Endothelial cell of umbilical vein (primary cell): Measurements from ENCODE around the gene LSR. TPM values are rescaled to one million over a fixed set of nuclear protein-coding genes. Genes with fewer than 3 reads are reported as not detected.

Source experiments
- BruUV-seq: library from RNA; stranded (reverse); fragments of 400-500 nt; replicated peaks from 2 replicates; lab custom pipeline; 2021; lab: Mats Ljungman, UMichigan
- CTCF ChIA-PET: fragments of 300-600, 350-600 bp; sonication (Branson Sonifier 250); formaldehyde crosslinking; loops from one replicate; lab custom pipeline; 2021; ENCODE audit warnings: antibody characterized with exemption, inconsistent platforms; lab: Charles Lee
- POLR2A ChIA-PET: fragments of 300-600, 350-600 bp; sonication (Branson Sonifier 250); formaldehyde crosslinking; loops from one replicate; lab custom pipeline; 2021; ENCODE audit warnings: antibody characterized with exemption, inconsistent platforms; lab: Charles Lee
- DNase-seq: peaks from one replicate; pipeline ENCODE4 v3.0.0-alpha.2; 2011; ENCODE audit warnings: low read depth, low spot score
- FAIRE-seq: peaks from 2 replicates; lab custom pipeline; 2011; peaks lifted over from hg19 to GRCh38; lab: Jason Lieb, UNC
- H2AFZ ChIP-seq: 2 replicates; pipeline ENCODE4 v1.6.0; 2012; ENCODE audit warnings: low read depth, low read length, control low read depth, inconsistent platforms
- H3K27ac ChIP-seq: 2 replicates; pipeline ENCODE4 v1.5.1; 2011; ENCODE audit warnings: low read depth, mild to moderate bottlenecking, control low read depth, low read length, moderate library complexity; ENCODE audit not compliant: insufficient read depth
- H3K27me3 ChIP-seq, 2 experiments: 2 replicates each; pipeline versions ENCODE4 v1.6.0 to v1.6.1; 2011; ENCODE audit warnings: low read length in 2 of 2, mixed read lengths in 1 of 2; ENCODE audit not compliant: control insufficient read depth in 2 of 2, insufficient read depth in 2 of 2
- H3K36me3 ChIP-seq, 2 experiments: 2 replicates in 1 of 2; 3 replicates in 1 of 2; pipeline ENCODE4 v1.5.1; 2011; ENCODE audit warnings: low read length in 2 of 2, mild to moderate bottlenecking in 1 of 2, moderate library complexity in 1 of 2; ENCODE audit not compliant: control insufficient read depth in 2 of 2, insufficient read depth in 2 of 2; ENCODE audit errors: extremely low read depth in 1 of 2
- H3K4me1 ChIP-seq: 3 replicates; pipeline ENCODE4 v1.5.1; 2011; ENCODE audit warnings: mild to moderate bottlenecking, low read length; ENCODE audit not compliant: control insufficient read depth, insufficient read depth; ENCODE audit errors: extremely low read depth
- H3K4me2 ChIP-seq: 2 replicates; pipeline ENCODE4 v1.6.1; 2011; ENCODE audit warnings: low read length, control low read depth, mixed read lengths; ENCODE audit not compliant: insufficient read depth
- H3K4me3 ChIP-seq, 3 experiments: fragments of 200-600 bp in 1 of 3; sonication (generic), shearing (Covaris generic) in 1 of 3; replicated peaks in 1 of 3; 2 replicates each; pipeline ENCODE4 v1.5.1; 2011 to 2016; ENCODE audit warnings: control low read depth in 3 of 3, low read length in 3 of 3, mild to moderate bottlenecking in 2 of 3, inconsistent platforms in 1 of 3, low read depth in 1 of 3, moderate library complexity in 1 of 3; ENCODE audit not compliant: insufficient read depth in 1 of 3
- H3K79me2 ChIP-seq: 2 replicates; pipeline ENCODE4 v1.6.0; 2012; ENCODE audit warnings: low read length, inconsistent platforms; ENCODE audit not compliant: control insufficient read depth, insufficient read depth
- H3K9ac ChIP-seq: replicated peaks from 2 replicates; pipeline ENCODE3; 2011; ENCODE audit warnings: low read length, control low read depth; ENCODE audit not compliant: insufficient read depth; ENCODE audit errors: extremely low read depth
- H3K9me1 ChIP-seq: replicated peaks from 3 replicates; pipeline ENCODE4 v1.6.0; 2011; ENCODE audit warnings: mild to moderate bottlenecking, low read length; ENCODE audit not compliant: control insufficient read depth, insufficient read depth; ENCODE audit errors: extremely low read depth
- H3K9me3 ChIP-seq: replicated peaks from 2 replicates; pipeline ENCODE4 v1.5.1; 2012; ENCODE audit warnings: low read length, inconsistent platforms; ENCODE audit not compliant: control insufficient read depth, insufficient read depth
- H4K20me1 ChIP-seq: replicated peaks from 2 replicates; pipeline ENCODE3; 2011; ENCODE audit warnings: mild to moderate bottlenecking, low read length; ENCODE audit not compliant: control insufficient read depth, insufficient read depth; ENCODE audit errors: extremely low read depth
- CTCF ChIP-seq, 2 donors: IDR thresholded peaks; 1 replicate in 1 of 2; 2 replicates in 1 of 2; pipeline ENCODE4 v1.5.1; 2011; ENCODE audit warnings: low read length in 2 of 2, mild to moderate bottlenecking in 2 of 2, moderate library complexity in 2 of 2, control low read depth in 1 of 2, inconsistent platforms in 1 of 2, low read depth in 1 of 2; ENCODE audit not compliant: insufficient read depth in 1 of 2; ENCODE audit errors: extremely low read depth in 1 of 2
- EZH2 ChIP-seq: IDR thresholded peaks from 2 replicates; pipeline ENCODE4 v1.6.1; 2012; ENCODE audit warnings: borderline replicate concordance, low read depth, mild to moderate bottlenecking, moderate library complexity, low read length, inconsistent platforms; ENCODE audit not compliant: severe bottlenecking
- FOS ChIP-seq: IDR thresholded peaks from 2 replicates; pipeline ENCODE4 v1.6.1; 2011; ENCODE audit warnings: mild to moderate bottlenecking, low read length, moderate library complexity, borderline replicate concordance; ENCODE audit not compliant: insufficient read depth
- GATA2 ChIP-seq: IDR thresholded peaks from 2 replicates; pipeline ENCODE4 v1.7.0; 2011; ENCODE audit warnings: low read depth, mild to moderate bottlenecking, moderate library complexity, mixed read lengths, low read length; ENCODE audit not compliant: insufficient read length, insufficient read depth
- JUN ChIP-seq: IDR thresholded peaks from 2 replicates; pipeline ENCODE4 v1.6.1; 2011; ENCODE audit warnings: borderline replicate concordance, low read depth; ENCODE audit not compliant: insufficient read length, insufficient read depth
- MAX ChIP-seq: IDR thresholded peaks from 2 replicates; pipeline ENCODE4 v1.6.1; 2011; ENCODE audit not compliant: insufficient read depth, insufficient read length
- MYC ChIP-seq: IDR thresholded peaks from one replicate; pipeline ENCODE4 v1.6.1; 2011; ENCODE audit warnings: mild to moderate bottlenecking, low read depth, low read length
- POLR2A ChIP-seq: IDR thresholded peaks from 2 replicates; pipeline ENCODE4 v1.6.1; 2012; ENCODE audit warnings: low read depth, mild to moderate bottlenecking, control low read depth, low read length
- POLR2AphosphoS5 ChIP-seq: IDR thresholded peaks from 2 replicates; pipeline ENCODE4 v1.6.1; 2012; ENCODE audit warnings: low read depth, mild to moderate bottlenecking, control low read depth, low read length, moderate library complexity; ENCODE audit not compliant: insufficient read depth
- dilution Hi-C: fragments of 300-500 bp; cut with MboI; formaldehyde crosslinking; loops from one replicate; pipeline ENCODE4 v1.15.0; 2019; ENCODE audit warnings: low sequenced_read_pairs; ENCODE audit not compliant: extremely low pct_ligation_motif_present
- intact Hi-C: fragments of 100-400 bp; cut with micrococcal nuclease; formaldehyde crosslinking; loops from one replicate; pipeline ENCODE4 v1.10.0; 2022
- polyA plus RNA-seq, 4 experiments: library from polyadenylated mRNA; depleted of rRNA in 3 of 4; stranded (reverse) in 3 of 4; unstranded in 1 of 4; fragments of >200 nt; gene quantifications; 2 replicates each; pipeline versions ENCODE4 v1.2.1 to v1.2.3, GENCODE V29; 2011 to 2012; ENCODE audit warnings: missing spikeins in 1 of 4
- total RNA-seq: library from RNA; stranded (reverse); gene quantifications from 2 replicates; pipeline ENCODE4 v1.2.3, GENCODE V29; 2021

LSR gene
- total and polyA plus RNA-seq, 2 donors (not counting 3 experiments of a cell fraction or from before 2014, with no cell fraction given): 0.76 to 1.0 TPM

- Histone ChIP-seq H2AFZ (no peak overlapping the region), H3K4me2 (no peak overlapping the region), H3K79me2 (no peaks in the 10 kb centered on the region), H3K9ac (no peak overlapping the region), H3K27me3 (no peaks in the 10 kb centered on the region), H3K9me1 (no peaks in the 10 kb centered on the region), H3K27ac (no peak overlapping the region), H4K20me1 (no peaks in the 10 kb centered on the region), H3K4me3 (no peak overlapping the region), H3K36me3 (peaks cover 7 to 41% of the 10 kb centered on the region in 2 experiments), H3K4me1 (no peaks in the 10 kb centered on the region), H3K9me3 (no peaks in the 10 kb centered on the region)
- no TSS peak for BruUV-seq
- ChIA-PET POLR2A (no interaction called here), CTCF (no interaction called here)
- dilution Hi-C loops (no loop called here), intact Hi-C loops (no loop called here)
- DNase-seq (no peak), FAIRE-seq (no peak)
- no peak for TF ChIP-seq POLR2A
- no peak for TF ChIP-seq GATA2
- TF ChIP-seq MYC: no peak
- TF ChIP-seq MAX: no peak
- TF ChIP-seq FOS: no peak
- no peak for TF ChIP-seq POLR2AphosphoS5
- no peak for TF ChIP-seq CTCF (IDR thresholded peaks at IDR 0.05; ENCODE audit: extremely low read depth in 1 of 2, insufficient read depth in 1 of 2, low read depth in 1 of 2, low read length in 2 of 2)
- TF ChIP-seq JUN: no peak
- TF ChIP-seq EZH2: no peak
These were observed 24.3 kb downstream of the LSR start for GRCh38 chr19:35272954-35273649.
